H1 (cell line): ENCODE results near the gene KRTAP12-2. TPM values are rescaled to one million over a fixed set of nuclear protein-coding genes. Genes with fewer than 3 reads are reported as not detected.
A peak's percentile ranks its signal among the peaks of the same experiment; 100 is the strongest.

Experiments
- CTCF ChIA-PET: fragments of 300-600 bp; sonication (Branson Sonifier 250); formaldehyde crosslinking; loops from one replicate; lab custom pipeline; 2021; ENCODE audit not compliant: partially characterized antibody; lab: Charles Lee
- POLR2A ChIA-PET: fragments of 300-600 bp; sonication (Branson Sonifier 250); formaldehyde crosslinking; loops from one replicate; lab custom pipeline; 2021; ENCODE audit warnings: inconsistent platforms; ENCODE audit not compliant: partially characterized antibody; lab: Charles Lee
- DNase-seq, 2 experiments: peaks; one replicate each; pipeline versions ENCODE4 v3.0.0 to v3.0.0-alpha.2; 2010 to 2022; ENCODE audit warnings: low spot score in 2 of 2, low read depth in 1 of 2, mixed read lengths in 1 of 2
- FAIRE-seq: peaks from 2 replicates; lab custom pipeline; 2011; peaks lifted over from hg19 to GRCh38; lab: Jason Lieb, UNC
- H2AFZ ChIP-seq: 2 replicates; pipeline ENCODE4 v1.8.1; 2012; ENCODE audit warnings: low read length, inconsistent platforms
- H2AK5ac ChIP-seq: 2 replicates; pipeline ENCODE4 v1.6.1; 2013; ENCODE audit warnings: low read depth, low read length
- H2BK120ac ChIP-seq: replicated peaks from 2 replicates; pipeline ENCODE3; 2013; ENCODE audit warnings: low read depth, low read length, inconsistent platforms
- H2BK12ac ChIP-seq: 2 replicates; pipeline ENCODE4 v1.6.1; 2013; ENCODE audit warnings: low read depth, low read length
- H2BK15ac ChIP-seq: 2 replicates; pipeline ENCODE4 v1.6.1; 2013; ENCODE audit warnings: low read length
- H2BK20ac ChIP-seq: 2 replicates; pipeline ENCODE4 v1.6.1; 2013; ENCODE audit warnings: low read length
- H2BK5ac ChIP-seq: 2 replicates; pipeline ENCODE4 v1.6.1; 2013; ENCODE audit warnings: low read depth, low read length
- H3K14ac ChIP-seq: 2 replicates; pipeline ENCODE4 v1.6.1; 2013; ENCODE audit warnings: inconsistent platforms; ENCODE audit not compliant: insufficient read length
- H3K18ac ChIP-seq: 2 replicates; pipeline ENCODE4 v1.6.1; 2013; ENCODE audit warnings: low read length; ENCODE audit errors: extremely low read depth
- H3K23ac ChIP-seq: 2 replicates; pipeline ENCODE4 v1.6.1; 2013; ENCODE audit warnings: inconsistent platforms; ENCODE audit not compliant: insufficient read length
- H3K23me2 ChIP-seq: 2 replicates; pipeline ENCODE4 v1.6.1; 2013; ENCODE audit warnings: low read depth, low read length
- H3K27ac ChIP-seq: 2 replicates; pipeline ENCODE4 v1.6.1; 2011; ENCODE audit warnings: low read depth, low read length, inconsistent platforms
- H3K27me3 ChIP-seq, 4 experiments: replicated peaks in 1 of 4; 1 replicate in 1 of 4; 2 replicates in 3 of 4; pipeline versions ENCODE4 v1.6.1 to v1.8.1; 2011 to 2013; ENCODE audit warnings: low read length in 3 of 4, mild to moderate bottlenecking in 3 of 4, inconsistent platforms in 2 of 4, mixed read lengths in 2 of 4, moderate library complexity in 1 of 4; ENCODE audit not compliant: control insufficient read depth in 3 of 4, insufficient read depth in 3 of 4; ENCODE audit errors: extremely low read depth in 1 of 4
- H3K36me3 ChIP-seq, 4 experiments: 2 replicates each; pipeline versions ENCODE4 v1.6.1 to v1.8.1; 2011 to 2013; ENCODE audit warnings: mild to moderate bottlenecking in 4 of 4, low read length in 3 of 4, moderate library complexity in 2 of 4, control low read depth in 1 of 4, inconsistent platforms in 1 of 4; ENCODE audit not compliant: insufficient read depth in 4 of 4, control insufficient read depth in 2 of 4
- H3K4ac ChIP-seq: replicated peaks from 2 replicates; pipeline ENCODE3; 2013; ENCODE audit warnings: low read length, low read depth, mixed read lengths, inconsistent platforms; ENCODE audit not compliant: insufficient read length
- H3K4me1 ChIP-seq, 4 experiments: replicated peaks in 1 of 4; 1 replicate in 1 of 4; 2 replicates in 3 of 4; pipeline versions ENCODE4 v1.6.1 to v1.8.1; 2011 to 2013; ENCODE audit warnings: low read length in 3 of 4, inconsistent platforms in 2 of 4, mixed read lengths in 1 of 4; ENCODE audit not compliant: insufficient read depth in 4 of 4, control insufficient read depth in 3 of 4
- H3K4me2 ChIP-seq, 2 experiments: 2 replicates each; pipeline versions ENCODE4 v1.6.1 to v1.8.1; 2011 to 2013; ENCODE audit warnings: low read depth in 2 of 2, low read length in 2 of 2, control low read depth in 1 of 2, inconsistent platforms in 1 of 2, mild to moderate bottlenecking in 1 of 2; ENCODE audit not compliant: insufficient read depth in 1 of 2
- H3K4me3 ChIP-seq, 4 experiments: fragments of 200-600, 300-600 bp in 1 of 4; sonication (generic), shearing (Covaris generic), sonication (Bioruptor Twin) in 1 of 4; 2 replicates each; pipeline versions ENCODE4 v1.5.1 to v1.8.1; 2011 to 2016; ENCODE audit warnings: low read length in 4 of 4, low read depth in 3 of 4, control low read depth in 2 of 4, inconsistent platforms in 2 of 4, mild to moderate bottlenecking in 2 of 4, mixed read lengths in 1 of 4, moderate library complexity in 1 of 4; ENCODE audit not compliant: insufficient read depth in 2 of 4; ENCODE audit errors: extremely low read depth in 1 of 4
- H3K56ac ChIP-seq: replicated peaks from 2 replicates; pipeline ENCODE3; 2013; ENCODE audit warnings: low read depth, mild to moderate bottlenecking, mixed read lengths, low read length, inconsistent platforms; ENCODE audit not compliant: insufficient read length
- H3K79me1 ChIP-seq: 2 replicates; pipeline ENCODE4 v1.6.1; 2013; ENCODE audit warnings: low read depth, low read length, control low read depth
- H3K79me2 ChIP-seq, 2 experiments: 2 replicates each; pipeline versions ENCODE4 v1.6.1 to v1.8.1; 2012 to 2013; ENCODE audit warnings: low read length in 2 of 2, mild to moderate bottlenecking in 2 of 2, inconsistent platforms in 1 of 2; ENCODE audit not compliant: insufficient read depth in 2 of 2, control insufficient read depth in 1 of 2
- H3K9ac ChIP-seq, 4 experiments: replicated peaks in 1 of 4; 1 replicate in 1 of 4; 2 replicates in 3 of 4; pipeline versions ENCODE4 v1.6.1 to v1.8.1; 2011 to 2013; ENCODE audit warnings: low read depth in 3 of 4, low read length in 3 of 4, control low read depth in 2 of 4, mild to moderate bottlenecking in 2 of 4, moderate library complexity in 2 of 4, inconsistent platforms in 1 of 4; ENCODE audit errors: extremely low read depth in 1 of 4
- H3K9me3 ChIP-seq, 2 experiments: 2 replicates each; pipeline versions ENCODE4 v1.6.1 to v1.8.1; 2012 to 2013; ENCODE audit warnings: mild to moderate bottlenecking in 2 of 2, moderate library complexity in 2 of 2, control low read depth in 1 of 2, inconsistent platforms in 1 of 2, low read depth in 1 of 2, low read length in 1 of 2, mixed read lengths in 1 of 2; ENCODE audit not compliant: insufficient read depth in 2 of 2
- H4K20me1 ChIP-seq, 2 experiments: replicated peaks in 1 of 2; 2 replicates each; pipeline versions ENCODE3 to v1.8.1; 2011 to 2013; ENCODE audit warnings: inconsistent platforms in 2 of 2, low read length in 2 of 2, mild to moderate bottlenecking in 1 of 2; ENCODE audit not compliant: insufficient read depth in 2 of 2, control insufficient read depth in 1 of 2
- H4K5ac ChIP-seq: 2 replicates; pipeline ENCODE4 v1.6.1; 2013; ENCODE audit warnings: low read length, low read depth, mixed read lengths, inconsistent platforms; ENCODE audit not compliant: insufficient read length
- H4K8ac ChIP-seq: 2 replicates; pipeline ENCODE4 v1.8.0; 2013; ENCODE audit warnings: mild to moderate bottlenecking, moderate library complexity, low read length, inconsistent platforms; ENCODE audit not compliant: insufficient read depth; ENCODE audit errors: extremely low read depth
- H4K91ac ChIP-seq: replicated peaks from 2 replicates; pipeline ENCODE3; 2013; ENCODE audit warnings: low read length, mixed read lengths, inconsistent platforms; ENCODE audit not compliant: insufficient read length
- BACH1 ChIP-seq: IDR thresholded peaks from 2 replicates; pipeline ENCODE4 v1.6.1; 2012; ENCODE audit warnings: low read length, improper control_type of control experiment
- BCL11A ChIP-seq, 2 experiments: IDR thresholded peaks; one replicate each; pipeline ENCODE4 v1.6.1; 2011; ENCODE audit warnings: low read depth in 2 of 2, low read length in 2 of 2, mild to moderate bottlenecking in 2 of 2
- CHD2 ChIP-seq: IDR thresholded peaks from 2 replicates; pipeline ENCODE4 v1.6.1; 2012; ENCODE audit warnings: low read length, improper control_type of control experiment
- KDM1A ChIP-seq: fragments of 200-600, 300-600 bp; sonication (generic); IDR thresholded peaks from 2 replicates; pipeline ENCODE4 v1.7.1; 2016; ENCODE audit warnings: mild to moderate bottlenecking, low read length, borderline replicate concordance
- RAD21 ChIP-seq, 2 experiments: IDR thresholded peaks in 1 of 2; conservative IDR thresholded peaks in 1 of 2; 2 replicates each; pipeline ENCODE4 v1.6.1; 2011; ENCODE audit warnings: low read depth in 2 of 2, low read length in 2 of 2, improper control_type of control experiment in 1 of 2, inconsistent platforms in 1 of 2, mild to moderate bottlenecking in 1 of 2, moderate library complexity in 1 of 2
- SRF ChIP-seq: IDR thresholded peaks from 2 replicates; pipeline ENCODE4 v1.6.1; 2011; ENCODE audit warnings: mild to moderate bottlenecking, low read depth, low read length, moderate library complexity
- TAF7 ChIP-seq: optimal IDR thresholded peaks from 2 replicates; pipeline ENCODE3; 2011; ENCODE audit warnings: low read depth, mild to moderate bottlenecking, inconsistent platforms, low read length, moderate library complexity, borderline replicate concordance
- TCF12 ChIP-seq: IDR thresholded peaks from 2 replicates; pipeline ENCODE4 v1.6.1; 2011; ENCODE audit warnings: low read depth, mild to moderate bottlenecking, low read length
- ZNF274 ChIP-seq: IDR thresholded peaks from 2 replicates; pipeline ENCODE4 v1.7.0; 2012; ENCODE audit warnings: low read length, borderline replicate concordance; ENCODE audit errors: extremely low read depth
- WGBS, 2 experiments: shearing (Covaris generic) in 1 of 2; methylation state at CpG; one replicate each; pipeline versions ENCODE4 v1.1.6 to v1.1.7; 2013 to 2015; ENCODE audit warnings: low lambda C conversion rate in 2 of 2, mixed read lengths in 2 of 2, inconsistent platforms in 1 of 2, low coverage in 1 of 2, missing lambda C conversion rate in 1 of 2; ENCODE audit not compliant: insufficient replicate concordance in 2 of 2, insufficient coverage in 1 of 2, insufficient read length in 1 of 2; ENCODE audit errors: extremely low coverage in 1 of 2, missing lambda C conversion rate in 1 of 2; 5-methylcytosine and 5-hydroxymethylcytosine counted together
- polyA plus RNA-seq, 7 experiments: library from polyadenylated mRNA; depleted of rRNA in 3 of 7; stranded (reverse) in 5 of 7; unstranded in 2 of 7; fragments of >200 nt in 5 of 7; fragments of 200-250 nt in 2 of 7; gene quantifications; 1 replicate in 5 of 7; 2 replicates in 1 of 7; 4 replicates in 1 of 7; pipeline versions ENCODE4 v1.2.1 to v1.2.3, GENCODE V29; 2011 to 2013; ENCODE audit warnings: missing spikeins in 2 of 7, mixed read lengths in 2 of 7
- total RNA-seq: library from RNA; stranded (reverse); fragmentation: NEBNext Ultra II Directional; extraction: Animal tissue kit (Norgen Biotek cat#: 25700); gene quantifications from 2 replicates; pipeline ENCODE4 v1.2.1, GENCODE V29; 2021
- TF ChIP-seq, protein P1 (sequence below): IDR thresholded peaks from 2 replicates; pipeline ENCODE4 v1.6.1; 2011; ENCODE audit warnings: low read depth, mild to moderate bottlenecking, low read length; ENCODE audit not compliant: insufficient read depth

Gene KRTAP12-2
- total and polyA plus RNA-seq, 2 of the 8 experiments (the other 6 are each of a cell fraction or from before 2014, with no cell fraction given), result 0.50 TPM; not detected in 1

DNA sequence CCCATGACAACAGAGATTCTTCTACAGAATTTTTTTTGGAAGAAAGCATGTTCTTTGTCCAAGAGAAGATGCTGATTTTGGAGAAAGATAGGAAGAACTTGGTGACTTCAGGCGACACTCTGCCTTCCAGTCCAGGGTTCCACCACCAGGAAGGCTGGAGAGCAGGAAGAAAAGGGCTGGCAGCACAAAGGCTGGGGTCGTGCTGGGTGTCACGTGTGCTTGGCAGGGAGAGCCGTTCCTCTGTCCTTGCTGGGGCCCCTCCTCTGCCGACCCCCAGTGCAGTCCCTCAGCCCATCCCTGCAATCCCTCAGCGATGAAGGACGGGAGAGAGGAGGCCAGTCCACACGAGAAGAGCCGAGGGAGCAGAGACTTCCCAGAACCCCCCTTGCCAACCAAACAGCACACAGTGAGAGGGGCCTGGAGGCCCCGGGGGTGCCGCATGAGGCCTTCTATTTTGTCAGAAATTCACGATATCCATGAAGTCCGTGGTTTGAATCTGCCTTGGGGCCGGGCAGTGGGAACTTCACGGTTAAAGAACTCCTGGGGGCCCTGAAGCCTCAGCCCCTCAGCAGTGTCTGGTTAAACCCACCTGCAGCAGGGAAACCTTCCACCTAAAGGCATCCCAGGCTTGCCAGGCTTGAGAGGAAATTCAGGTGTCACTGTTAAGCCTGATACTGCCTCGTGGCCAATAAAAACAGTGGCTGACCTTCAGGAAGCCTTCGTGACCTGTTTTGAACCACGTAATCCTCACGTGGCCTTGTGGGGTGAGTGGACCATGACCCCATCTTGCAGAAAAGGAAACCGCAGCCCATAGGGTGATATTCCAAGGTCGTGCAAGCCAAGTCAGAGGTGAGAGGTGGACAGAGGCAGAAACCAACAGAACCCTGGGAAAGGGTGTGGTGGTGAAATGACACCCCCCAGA lies 33.6 kb upstream of the KRTAP12-2 start:
- Histone ChIP-seq H3K27ac (no peak overlapping the region), H4K91ac (peak overlapping the region; percentile 81), H2BK12ac (peak overlapping the region; percentile 96; the same call in 1 of the 2 replicates), H3K18ac (peak overlapping the region; percentile 55; the same call in 1 of the 2 replicates), H3K4me3 (no peak overlapping the region), H3K23me2 (peaks cover 1% of the 10 kb centered on the region; the same call in 1 of the 2 replicates), H2BK20ac (peak overlapping the region; percentile 75), H4K5ac (no peak overlapping the region), H3K4me2 (no peak overlapping the region), H3K14ac (no peak overlapping the region), H3K79me1 (no peaks in the 10 kb centered on the region), H2AFZ (no peak overlapping the region), H2AK5ac (peak overlapping the region; percentile 80), H2BK120ac (peak overlapping the region; percentile 62), H4K20me1 (peaks cover 0 to 2% of the 10 kb centered on the region in 2 experiments), H3K27me3 (peaks cover 0 to 2% (median 0%) of the 10 kb centered on the region in 4 experiments; a peak in 3 of 7 replicates), H2BK5ac (no peak overlapping the region), H4K8ac (no peak overlapping the region), H3K56ac (no peak overlapping the region), H3K9ac (no peak overlapping the region), H3K36me3 (no peaks in the 10 kb centered on the region), H3K4ac (no peak overlapping the region), H2BK15ac (peak overlapping the region; percentile 97; the same call in 1 of the 2 replicates), H3K79me2 (no peaks in the 10 kb centered on the region), H3K23ac (no peak overlapping the region), H3K9me3 (no peaks in the 10 kb centered on the region), H3K4me1 (peaks cover 3 to 55% (median 43%) of the 10 kb centered on the region in 4 experiments)
- DNase-seq (no peak), FAIRE-seq (no peak)
- WGBS, 2 experiments, result 79% methylated on average over 21 of the region's 21 CpGs; no CpG with 5 or more reads in 1 of the 2 experiments
- CTCF ChIA-PET, result interaction anchor here (0.9 to 1.9 kb wide), 5 partner anchors 8 to 249 kb away, joined by 3 to 8 read pairs (median 3); no protein-coding TSS in a partner anchor
- POLR2A ChIA-PET, result interaction anchor here (1.1 to 1.2 kb wide), 2 partner anchors 49 to 93 kb away, joined by 3 read pairs; no protein-coding TSS in a partner anchor
- TF ChIP-seq KDM1A (no peak), TAF7 (no peak), ZNF274 (no peak), RAD21 (IDR thresholded peaks at IDR 0.05 in 1 of 2, conservative IDR thresholded peaks at IDR 0.05 in 1 of 2; ENCODE audit: low read depth in 2 of 2, low read length in 2 of 2) (no peak), BCL11A (IDR thresholded peaks at IDR 0.05; ENCODE audit: low read depth in 2 of 2, low read length in 2 of 2) (no peak), CHD2 (no peak), BACH1 (no peak), SRF (no peak), TCF12 (no peak)
- TF ChIP-seq, protein P1, sequence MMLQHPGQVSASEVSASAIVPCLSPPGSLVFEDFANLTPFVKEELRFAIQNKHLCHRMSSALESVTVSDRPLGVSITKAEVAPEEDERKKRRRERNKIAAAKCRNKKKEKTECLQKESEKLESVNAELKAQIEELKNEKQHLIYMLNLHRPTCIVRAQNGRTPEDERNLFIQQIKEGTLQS, result no peak
